Middle frontal gyrus (tissue), 1 donor: ENCODE measurements around the gene EXOC2.

Experiments
- DNase-seq: peaks from one replicate; pipeline ENCODE4 v3.0.0-alpha.2; 2015; ENCODE audit warnings: low spot score; ENCODE audit errors: extremely low spot score

EXOC2 gene

GRCh38 chr6:540490-540889 is 152.4 kb downstream of the EXOC2 start:
- no peak for DNase-seq

GRCh38 chr6:537114-537513 is 155.8 kb downstream of the EXOC2 start:
- no peak for DNase-seq

GRCh38 chr6:530425-530824 is 162.5 kb downstream of the EXOC2 start:
- DNase-seq = no peak

- no peak for DNase-seq
Observed at GRCh38 chr6:528989-529388, 163.9 kb downstream of the EXOC2 start.

GRCh38 chr6:527989-528673 is 164.8 kb downstream of the EXOC2 start:
- DNase-seq = no peak

GRCh38 chr6:524803-525202 is 168.1 kb downstream of the EXOC2 start:
- DNase-seq = no peak

- no peak for DNase-seq
Observed at GRCh38 chr6:520820-521219, 172.1 kb downstream of the EXOC2 start.

- no peak for DNase-seq
Observed at GRCh38 chr6:518218-518617, 174.7 kb downstream of the EXOC2 start.

GRCh38 chr6:516213-516612 is 176.7 kb downstream of the EXOC2 start:
- DNase-seq = no peak

GRCh38 chr6:515267-515666 is 177.7 kb downstream of the EXOC2 start:
- DNase-seq = no peak

- no peak for DNase-seq
Observed at GRCh38 chr6:514396-514978, 178.5 kb downstream of the EXOC2 start.

- DNase-seq = no peak
Observed at GRCh38 chr6:513961-514360, 179.0 kb downstream of the EXOC2 start.

- no peak for DNase-seq
Observed at GRCh38 chr6:513058-513457, 179.9 kb downstream of the EXOC2 start.

- no peak for DNase-seq
Observed at GRCh38 chr6:511488-512137, 181.3 kb downstream of the EXOC2 start.

- no peak for DNase-seq
Observed at GRCh38 chr6:509676-510075, 183.3 kb downstream of the EXOC2 start.

- no peak for DNase-seq
Observed at GRCh38 chr6:508614-509013, 184.3 kb downstream of the EXOC2 start.

- DNase-seq = no peak
Observed at GRCh38 chr6:508006-508405, 184.9 kb downstream of the EXOC2 start.

- DNase-seq = no peak
Observed at GRCh38 chr6:506920-507622, 185.9 kb downstream of the EXOC2 start.

GRCh38 chr6:506508-506907 is 186.4 kb downstream of the EXOC2 start:
- no peak for DNase-seq

- no peak for DNase-seq
Observed at GRCh38 chr6:505374-505773, 187.6 kb downstream of the EXOC2 start.

GRCh38 chr6:504446-504980 is 188.4 kb downstream of the EXOC2 start:
- no peak for DNase-seq
